K562 (cell line): ENCODE data around the gene GNA14.

Experiments
- BRD4 ChIP-seq: fragments of 200-600 bp; sonication (generic); IDR thresholded peaks from 2 replicates; pipeline ENCODE4 v1.6.1; 2017; ENCODE audit warnings: inconsistent platforms
- ESRRA ChIP-seq: fragments of 450-650 bp; IDR thresholded peaks from 2 replicates; pipeline ENCODE4 v1.6.1; 2014; ENCODE audit warnings: low read depth, mild to moderate bottlenecking, moderate library complexity, borderline replicate concordance
- FOXK2 ChIP-seq, 2 experiments: fragments of 450-650 bp; IDR thresholded peaks in 1 of 2; conservative IDR thresholded peaks in 1 of 2; 2 replicates each; pipeline ENCODE4 v1.6.1; 2016; ENCODE audit warnings: low read depth in 2 of 2, mild to moderate bottlenecking in 1 of 2
- FOXP1 ChIP-seq: sonication (generic); formaldehyde crosslinking; IDR thresholded peaks from 2 replicates; pipeline ENCODE4 v1.8.0; 2022; ENCODE audit warnings: mild to moderate bottlenecking, missing genetic modification reagents
- POLR2A ChIP-seq: fragments of 450-650 bp; conservative IDR thresholded peaks from 2 replicates; pipeline ENCODE4 v1.6.1; 2016
- RBBP5 ChIP-seq: fragments of 200-600 bp; sonication (generic); IDR thresholded peaks from 2 replicates; pipeline ENCODE4 v1.6.1; 2012; ENCODE audit warnings: borderline replicate concordance, mild to moderate bottlenecking, low read length, control low read depth, inconsistent platforms; ENCODE audit not compliant: insufficient read depth, poor library complexity, severe bottlenecking
- TEAD1 ChIP-seq, 2 experiments: fragments of 450-650 bp in 1 of 2; sonication (generic) in 1 of 2; formaldehyde crosslinking; IDR thresholded peaks; 2 replicates each; pipeline versions ENCODE4 v1.4.0 to v1.8.0; 2020 to 2022; ENCODE audit warnings: mild to moderate bottlenecking in 2 of 2, missing genetic modification reagents in 1 of 2
- ZBTB1 ChIP-seq: sonication (generic); formaldehyde crosslinking; IDR thresholded peaks from 2 replicates; pipeline ENCODE4 v1.8.1; 2023; ENCODE audit warnings: missing genetic modification reagents, low read depth, mild to moderate bottlenecking, borderline replicate concordance
- TF ChIP-seq, protein P1 (sequence below): fragments of 250-450 bp; sonication (Bioruptor Pico); IDR thresholded peaks from 2 replicates; pipeline ENCODE4 v1.5.0; 2022; ENCODE audit warnings: mild to moderate bottlenecking
- TF ChIP-seq, protein P2 (sequence below), 3 experiments: IDR thresholded peaks in 2 of 3; conservative IDR thresholded peaks in 1 of 3; 2 replicates each; pipeline ENCODE4 v1.5.1; 2011 to 2012; ENCODE audit warnings: low read length in 3 of 3, mild to moderate bottlenecking in 3 of 3, control low read depth in 2 of 3, improper control_type of control experiment in 1 of 3, inconsistent platforms in 1 of 3, low read depth in 1 of 3, mixed read lengths in 1 of 3, moderate library complexity in 1 of 3; ENCODE audit not compliant: insufficient read depth in 2 of 3
- TF ChIP-seq, protein P3 (sequence below): sonication (generic); formaldehyde crosslinking; IDR thresholded peaks from 2 replicates; pipeline ENCODE4 v1.9.0; 2022; ENCODE audit warnings: mild to moderate bottlenecking, missing genetic modification reagents
- TF ChIP-seq, protein P4 (sequence below), 2 experiments: fragments of 450-650 bp; IDR thresholded peaks; 2 replicates each; pipeline ENCODE4 v1.6.1; 2016

DNA sequence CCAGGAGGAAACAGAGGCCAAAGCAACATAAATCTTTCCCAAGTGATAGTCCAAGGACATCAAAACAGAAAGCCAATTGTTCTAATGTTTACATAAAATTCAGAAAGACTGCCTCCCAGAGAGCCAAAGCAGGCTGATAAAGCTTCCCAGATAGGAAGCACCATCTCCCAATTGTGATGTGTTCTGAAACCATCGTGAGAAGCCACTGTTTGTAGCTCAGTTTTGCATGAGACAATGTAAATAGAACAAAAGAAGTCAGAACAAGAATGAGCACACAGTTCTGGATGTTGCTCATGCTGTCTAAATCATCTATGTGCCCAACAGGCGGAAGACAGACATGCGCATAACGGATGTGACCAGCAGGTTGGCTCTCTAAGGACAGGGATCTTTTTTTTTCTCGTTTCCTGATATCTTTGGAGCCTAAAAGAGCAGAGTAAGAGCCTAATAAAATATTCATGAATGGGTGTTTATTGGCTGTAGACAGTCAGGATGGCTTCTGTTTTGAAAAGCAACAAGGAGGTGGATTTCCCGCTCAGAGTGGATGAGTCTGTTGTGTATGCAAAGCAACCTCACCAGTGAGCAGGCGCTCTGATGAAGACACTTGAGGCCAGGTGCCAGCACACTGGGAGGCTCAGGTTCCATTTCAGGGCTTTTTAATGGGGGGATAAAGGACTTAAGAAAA lies 113.6 kb downstream of the GNA14 start:
- TF ChIP-seq, protein P1, sequence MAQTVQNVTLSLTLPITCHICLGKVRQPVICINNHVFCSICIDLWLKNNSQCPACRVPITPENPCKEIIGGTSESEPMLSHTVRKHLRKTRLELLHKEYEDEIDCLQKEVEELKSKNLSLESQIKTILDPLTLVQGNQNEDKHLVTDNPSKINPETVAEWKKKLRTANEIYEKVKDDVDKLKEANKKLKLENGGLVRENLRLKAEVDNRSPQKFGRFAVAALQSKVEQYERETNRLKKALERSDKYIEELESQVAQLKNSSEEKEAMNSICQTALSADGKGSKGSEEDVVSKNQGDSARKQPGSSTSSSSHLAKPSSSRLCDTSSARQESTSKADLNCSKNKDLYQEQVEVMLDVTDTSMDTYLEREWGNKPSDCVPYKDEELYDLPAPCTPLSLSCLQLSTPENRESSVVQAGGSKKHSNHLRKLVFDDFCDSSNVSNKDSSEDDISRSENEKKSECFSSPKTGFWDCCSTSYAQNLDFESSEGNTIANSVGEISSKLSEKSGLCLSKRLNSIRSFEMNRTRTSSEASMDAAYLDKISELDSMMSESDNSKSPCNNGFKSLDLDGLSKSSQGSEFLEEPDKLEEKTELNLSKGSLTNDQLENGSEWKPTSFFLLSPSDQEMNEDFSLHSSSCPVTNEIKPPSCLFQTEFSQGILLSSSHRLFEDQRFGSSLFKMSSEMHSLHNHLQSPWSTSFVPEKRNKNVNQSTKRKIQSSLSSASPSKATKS (CRISPR knock-in tag), result no peak
- TF ChIP-seq FOXK2 (conservative IDR thresholded peaks at IDR 0.05 in 1 of 2, IDR thresholded peaks at IDR 0.05 in 1 of 2; ENCODE audit: low read depth in 2 of 2) (no peak), FOXP1 (no peak), TEAD1 (CRISPR knock-in tag; IDR thresholded peaks at IDR 0.05) (no peak), POLR2A (no peak), ZBTB1 (no peak), ESRRA (no peak), RBBP5 (no peak), BRD4 (no peak)
- TF ChIP-seq, protein P2, sequence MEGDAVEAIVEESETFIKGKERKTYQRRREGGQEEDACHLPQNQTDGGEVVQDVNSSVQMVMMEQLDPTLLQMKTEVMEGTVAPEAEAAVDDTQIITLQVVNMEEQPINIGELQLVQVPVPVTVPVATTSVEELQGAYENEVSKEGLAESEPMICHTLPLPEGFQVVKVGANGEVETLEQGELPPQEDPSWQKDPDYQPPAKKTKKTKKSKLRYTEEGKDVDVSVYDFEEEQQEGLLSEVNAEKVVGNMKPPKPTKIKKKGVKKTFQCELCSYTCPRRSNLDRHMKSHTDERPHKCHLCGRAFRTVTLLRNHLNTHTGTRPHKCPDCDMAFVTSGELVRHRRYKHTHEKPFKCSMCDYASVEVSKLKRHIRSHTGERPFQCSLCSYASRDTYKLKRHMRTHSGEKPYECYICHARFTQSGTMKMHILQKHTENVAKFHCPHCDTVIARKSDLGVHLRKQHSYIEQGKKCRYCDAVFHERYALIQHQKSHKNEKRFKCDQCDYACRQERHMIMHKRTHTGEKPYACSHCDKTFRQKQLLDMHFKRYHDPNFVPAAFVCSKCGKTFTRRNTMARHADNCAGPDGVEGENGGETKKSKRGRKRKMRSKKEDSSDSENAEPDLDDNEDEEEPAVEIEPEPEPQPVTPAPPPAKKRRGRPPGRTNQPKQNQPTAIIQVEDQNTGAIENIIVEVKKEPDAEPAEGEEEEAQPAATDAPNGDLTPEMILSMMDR (IDR thresholded peaks at IDR 0.05 in 2 of 3, conservative IDR thresholded peaks at IDR 0.05 in 1 of 3; ENCODE audit: insufficient read depth in 2 of 3, low read depth in 1 of 3, low read length in 3 of 3), result no peak
- TF ChIP-seq, protein P3, sequence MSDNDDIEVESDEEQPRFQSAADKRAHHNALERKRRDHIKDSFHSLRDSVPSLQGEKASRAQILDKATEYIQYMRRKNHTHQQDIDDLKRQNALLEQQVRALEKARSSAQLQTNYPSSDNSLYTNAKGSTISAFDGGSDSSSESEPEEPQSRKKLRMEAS (CRISPR knock-in tag), result no peak
- TF ChIP-seq, protein P4, sequence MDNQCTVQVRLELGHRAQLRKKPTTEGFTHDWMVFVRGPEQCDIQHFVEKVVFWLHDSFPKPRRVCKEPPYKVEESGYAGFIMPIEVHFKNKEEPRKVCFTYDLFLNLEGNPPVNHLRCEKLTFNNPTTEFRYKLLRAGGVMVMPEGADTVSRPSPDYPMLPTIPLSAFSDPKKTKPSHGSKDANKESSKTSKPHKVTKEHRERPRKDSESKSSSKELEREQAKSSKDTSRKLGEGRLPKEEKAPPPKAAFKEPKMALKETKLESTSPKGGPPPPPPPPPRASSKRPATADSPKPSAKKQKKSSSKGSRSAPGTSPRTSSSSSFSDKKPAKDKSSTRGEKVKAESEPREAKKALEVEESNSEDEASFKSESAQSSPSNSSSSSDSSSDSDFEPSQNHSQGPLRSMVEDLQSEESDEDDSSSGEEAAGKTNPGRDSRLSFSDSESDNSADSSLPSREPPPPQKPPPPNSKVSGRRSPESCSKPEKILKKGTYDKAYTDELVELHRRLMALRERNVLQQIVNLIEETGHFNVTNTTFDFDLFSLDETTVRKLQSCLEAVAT (IDR thresholded peaks at IDR 0.05), result no peak
